ENCODE measurements around the gene NKX6-1.
A peak's percentile ranks its signal among the peaks of the same experiment; 100 is the strongest.

Gene NKX6-1

GRCh38 chr4:84530454-84530853 is 31.4 kb upstream of the NKX6-1 start:
- no peak for DNase-seq (ENCODE audit: low read depth)
- in situ Hi-C loops (cut with HindIII; ENCODE audit: low sequenced_read_pairs): no loop called here
- H3K4me3 ChIP-seq (ENCODE audit: low read depth, low read length): no peak overlapping the region
- no peak for TF ChIP-seq CTCF (IDR thresholded peaks at IDR 0.05; ENCODE audit: low read depth, low read length, missing control alignments)

- in situ Hi-C loops (cut with HindIII; ENCODE audit: low sequenced_read_pairs): no loop called here
- TF ChIP-seq CTCF (IDR thresholded peaks at IDR 0.05; ENCODE audit: low read depth, low read length, missing control alignments): peak; percentile 34
- H3K4me3 ChIP-seq (ENCODE audit: low read depth, low read length): no peak overlapping the region
- DNase-seq (ENCODE audit: low read depth): peak; percentile 4
Observed at GRCh38 chr4:84529169-84529751, 30.2 kb upstream of the NKX6-1 start.

- no peak overlapping the region for H3K4me3 ChIP-seq (ENCODE audit: low read depth, low read length)
- TF ChIP-seq CTCF (IDR thresholded peaks at IDR 0.05; ENCODE audit: low read depth, low read length, missing control alignments): no peak
- in situ Hi-C loops (cut with HindIII; ENCODE audit: low sequenced_read_pairs): no loop called here
- no peak for DNase-seq (ENCODE audit: low read depth)
Observed at GRCh38 chr4:84527391-84527790, 28.3 kb upstream of the NKX6-1 start.

GRCh38 chr4:84515075-84515474 is 16.0 kb upstream of the NKX6-1 start:
- in situ Hi-C loops (cut with HindIII; ENCODE audit: low sequenced_read_pairs): no loop called here
- DNase-seq (ENCODE audit: low read depth): no peak
- H3K4me3 ChIP-seq (ENCODE audit: low read depth, low read length): no peak overlapping the region
- TF ChIP-seq CTCF (IDR thresholded peaks at IDR 0.05; ENCODE audit: low read depth, low read length, missing control alignments): no peak

- no peak overlapping the region for H3K4me3 ChIP-seq (ENCODE audit: low read depth, low read length)
- no peak for TF ChIP-seq CTCF (IDR thresholded peaks at IDR 0.05; ENCODE audit: low read depth, low read length, missing control alignments)
- DNase-seq (ENCODE audit: low read depth): no peak
- in situ Hi-C loops (cut with HindIII; ENCODE audit: low sequenced_read_pairs): no loop called here
Observed at GRCh38 chr4:84512277-84512676, 13.2 kb upstream of the NKX6-1 start.

GRCh38 chr4:84511703-84512102 is 12.6 kb upstream of the NKX6-1 start:
- H3K4me3 ChIP-seq (ENCODE audit: low read depth, low read length): no peak overlapping the region
- in situ Hi-C loops (cut with HindIII; ENCODE audit: low sequenced_read_pairs): no loop called here
- no peak for DNase-seq (ENCODE audit: low read depth)
- TF ChIP-seq CTCF (IDR thresholded peaks at IDR 0.05; ENCODE audit: low read depth, low read length, missing control alignments): no peak
